Caco-2 (cell line): ENCODE results near the gene RALGAPA2. TPM values are rescaled to one million over a fixed set of nuclear protein-coding genes. Genes with fewer than 3 reads are reported as not detected.

ENCODE experiments used
- BruUV-seq: library from RNA; stranded (reverse); fragments of 400-500 nt; replicated peaks from 2 replicates; lab custom pipeline; 2021; lab: Mats Ljungman, UMichigan
- CTCF ChIA-PET: fragments of 300-600 bp; sonication (Branson Sonifier 250); formaldehyde crosslinking; loops from one replicate; lab custom pipeline; 2022; ENCODE audit warnings: antibody characterized with exemption; lab: Charles Lee
- POLR2A ChIA-PET: fragments of 300-600 bp; sonication (Branson Sonifier 250); formaldehyde crosslinking; loops from one replicate; lab custom pipeline; 2022; ENCODE audit warnings: antibody characterized with exemption; lab: Charles Lee
- DNase-seq, 2 experiments: peaks; one replicate each; pipeline versions ENCODE4 v3.0.0 to v3.0.0-alpha.2; 2020 to 2022
- H3K27me3 ChIP-seq: replicated peaks from 2 replicates; pipeline ENCODE4 v1.6.0; 2011; ENCODE audit warnings: low read length; ENCODE audit not compliant: control insufficient read depth, insufficient read depth
- H3K36me3 ChIP-seq: 2 replicates; pipeline ENCODE4 v1.5.1; 2011; ENCODE audit warnings: low read length; ENCODE audit not compliant: control insufficient read depth, insufficient read depth
- H3K4me1 ChIP-seq: fragments of 250-450 bp; sonication (Bioruptor Pico); 2 replicates; pipeline ENCODE4 v1.5.1; 2020; ENCODE audit warnings: mild to moderate bottlenecking
- H3K4me3 ChIP-seq: 2 replicates; pipeline ENCODE4 v1.5.1; 2011; ENCODE audit warnings: low read depth, mild to moderate bottlenecking, control low read depth, low read length
- H3K9me3 ChIP-seq: fragments of 250-450 bp; sonication (Bioruptor Pico); 2 replicates; pipeline ENCODE4 v1.5.1; 2020; ENCODE audit warnings: mild to moderate bottlenecking, moderate library complexity
- H3K27ac Mint-ChIP-seq: one replicate; pipeline ENCODE4 v1.8.0; 2022; ENCODE audit warnings: mixed read lengths; ENCODE audit not compliant: unreplicated experiment
- H3K27me3 Mint-ChIP-seq: one replicate; pipeline ENCODE4 v1.8.0; 2022; ENCODE audit warnings: mixed read lengths; ENCODE audit not compliant: insufficient read depth, unreplicated experiment
- H3K36me3 Mint-ChIP-seq: one replicate; pipeline ENCODE4 v1.8.0; 2022; ENCODE audit warnings: mild to moderate bottlenecking, mixed read lengths; ENCODE audit not compliant: insufficient read depth, unreplicated experiment
- H3K4me1 Mint-ChIP-seq: one replicate; pipeline ENCODE4 v1.8.0; 2022; ENCODE audit warnings: low read depth, mixed read lengths; ENCODE audit not compliant: unreplicated experiment
- H3K4me3 Mint-ChIP-seq: one replicate; pipeline ENCODE4 v1.8.0; 2022; ENCODE audit warnings: mild to moderate bottlenecking, moderate library complexity, mixed read lengths; ENCODE audit not compliant: unreplicated experiment
- H3K9me3 Mint-ChIP-seq: one replicate; pipeline ENCODE4 v1.8.0; 2022; ENCODE audit warnings: mixed read lengths; ENCODE audit not compliant: unreplicated experiment
- intact Hi-C: fragments of 100-400 bp; cut with micrococcal nuclease; formaldehyde crosslinking; loops from one replicate; pipeline ENCODE4 v1.10.0; 2022; ENCODE audit not compliant: unreplicated experiment
- total RNA-seq: library from RNA; stranded (reverse); gene quantifications from 2 replicates; pipeline ENCODE4 v1.2.3, GENCODE V29; 2022
- TF ChIP-seq, protein P1 (sequence below), 2 experiments: fragments of 200-600 bp in 1 of 2; IDR thresholded peaks; 1 replicate in 1 of 2; 2 replicates in 1 of 2; pipeline versions ENCODE4 v1.5.1 to v1.8.0; 2011 to 2022; ENCODE audit warnings: antibody characterized with exemption in 1 of 2, control low read depth in 1 of 2, inconsistent platforms in 1 of 2, low read depth in 1 of 2, low read length in 1 of 2, mild to moderate bottlenecking in 1 of 2, moderate library complexity in 1 of 2; ENCODE audit not compliant: insufficient read depth in 1 of 2, severe bottlenecking in 1 of 2, unreplicated experiment in 1 of 2

The RALGAPA2 gene
- total RNA-seq, 1 experiment from 2014 or later = 17.3 TPM

GRCh38 chr20:20437314-20437713 lies 275.1 kb downstream of the RALGAPA2 start:
- ChIA-PET CTCF (no interaction called here), POLR2A (no interaction called here)
- Mint-ChIP-seq H3K4me1 (no peaks in the 10 kb centered on the region), H3K27me3 (no peaks in the 10 kb centered on the region), H3K4me3 (no peak overlapping the region), H3K27ac (no peak overlapping the region), H3K36me3 (no peaks in the 10 kb centered on the region), H3K9me3 (no peaks in the 10 kb centered on the region)
- intact Hi-C loops = no loop called here
- BruUV-seq = no TSS peak
- no peaks in the 10 kb centered on the region for H3K36me3 ChIP-seq
- H3K4me1 ChIP-seq = no peaks in the 10 kb centered on the region
- no peak for DNase-seq
- H3K4me3 ChIP-seq = no peak overlapping the region
- no peaks in the 10 kb centered on the region for H3K9me3 ChIP-seq
- no peaks in the 10 kb centered on the region for H3K27me3 ChIP-seq
- TF ChIP-seq, protein P1, sequence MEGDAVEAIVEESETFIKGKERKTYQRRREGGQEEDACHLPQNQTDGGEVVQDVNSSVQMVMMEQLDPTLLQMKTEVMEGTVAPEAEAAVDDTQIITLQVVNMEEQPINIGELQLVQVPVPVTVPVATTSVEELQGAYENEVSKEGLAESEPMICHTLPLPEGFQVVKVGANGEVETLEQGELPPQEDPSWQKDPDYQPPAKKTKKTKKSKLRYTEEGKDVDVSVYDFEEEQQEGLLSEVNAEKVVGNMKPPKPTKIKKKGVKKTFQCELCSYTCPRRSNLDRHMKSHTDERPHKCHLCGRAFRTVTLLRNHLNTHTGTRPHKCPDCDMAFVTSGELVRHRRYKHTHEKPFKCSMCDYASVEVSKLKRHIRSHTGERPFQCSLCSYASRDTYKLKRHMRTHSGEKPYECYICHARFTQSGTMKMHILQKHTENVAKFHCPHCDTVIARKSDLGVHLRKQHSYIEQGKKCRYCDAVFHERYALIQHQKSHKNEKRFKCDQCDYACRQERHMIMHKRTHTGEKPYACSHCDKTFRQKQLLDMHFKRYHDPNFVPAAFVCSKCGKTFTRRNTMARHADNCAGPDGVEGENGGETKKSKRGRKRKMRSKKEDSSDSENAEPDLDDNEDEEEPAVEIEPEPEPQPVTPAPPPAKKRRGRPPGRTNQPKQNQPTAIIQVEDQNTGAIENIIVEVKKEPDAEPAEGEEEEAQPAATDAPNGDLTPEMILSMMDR (IDR thresholded peaks at IDR 0.05; ENCODE audit: insufficient read depth in 1 of 2, low read depth in 1 of 2, low read length in 1 of 2, severe bottlenecking in 1 of 2, unreplicated experiment in 1 of 2) = no peak

GRCh38 chr20:20436689-20437088 lies 275.8 kb downstream of the RALGAPA2 start:
- TF ChIP-seq, protein P1 (IDR thresholded peaks at IDR 0.05; ENCODE audit: insufficient read depth in 1 of 2, low read depth in 1 of 2, low read length in 1 of 2, severe bottlenecking in 1 of 2, unreplicated experiment in 1 of 2) = no peak
- H3K9me3 Mint-ChIP-seq = no peaks in the 10 kb centered on the region
- no peak overlapping the region for H3K4me3 ChIP-seq
- H3K27me3 Mint-ChIP-seq = no peaks in the 10 kb centered on the region
- H3K4me3 Mint-ChIP-seq = no peak overlapping the region
- intact Hi-C loops = no loop called here
- ChIA-PET POLR2A (no interaction called here), CTCF (interaction anchor here (1.0 kb wide), 1 partner anchor 157 kb away, joined by 3 read pairs; no protein-coding TSS in a partner anchor)
- no peaks in the 10 kb centered on the region for H3K27me3 ChIP-seq
- no peaks in the 10 kb centered on the region for H3K36me3 Mint-ChIP-seq
- H3K36me3 ChIP-seq = no peaks in the 10 kb centered on the region
- H3K4me1 Mint-ChIP-seq = no peaks in the 10 kb centered on the region
- H3K9me3 ChIP-seq = no peaks in the 10 kb centered on the region
- no TSS peak for BruUV-seq
- no peak for DNase-seq
- H3K4me1 ChIP-seq = no peaks in the 10 kb centered on the region
- no peak overlapping the region for H3K27ac Mint-ChIP-seq

DNA sequence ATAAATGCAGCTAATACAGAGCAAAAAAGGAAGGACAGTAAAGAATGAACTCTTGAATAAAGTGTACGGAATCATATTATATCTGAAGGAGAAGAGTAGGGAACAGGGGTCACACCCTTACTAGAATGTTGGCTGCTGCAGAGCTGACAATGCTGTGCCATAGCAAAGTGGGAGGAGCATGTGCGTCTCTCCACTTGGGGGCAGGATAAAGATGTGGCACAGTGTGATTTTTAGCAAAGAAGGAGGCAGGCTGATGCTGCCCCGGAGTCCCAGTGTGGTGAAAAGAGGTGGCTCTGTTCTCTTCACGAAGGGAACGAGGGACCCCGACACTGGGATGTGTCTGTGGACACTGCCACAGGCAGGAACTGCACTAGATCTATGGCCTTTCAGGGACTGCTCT lies 277.0 kb downstream of the RALGAPA2 start:
- H3K4me1 Mint-ChIP-seq = no peaks in the 10 kb centered on the region
- TF ChIP-seq, protein P1 (IDR thresholded peaks at IDR 0.05; ENCODE audit: insufficient read depth in 1 of 2, low read depth in 1 of 2, low read length in 1 of 2, severe bottlenecking in 1 of 2, unreplicated experiment in 1 of 2) = no peak
- no peak overlapping the region for H3K27ac Mint-ChIP-seq
- H3K4me3 Mint-ChIP-seq = no peak overlapping the region
- ChIA-PET POLR2A (no interaction called here), CTCF (interaction anchor here (1.0 kb wide), 1 partner anchor 158 kb away, joined by 3 read pairs; no protein-coding TSS in a partner anchor)
- H3K27me3 Mint-ChIP-seq = no peaks in the 10 kb centered on the region
- no TSS peak for BruUV-seq
- DNase-seq = no peak
- intact Hi-C loops = no loop called here
- Histone ChIP-seq H3K9me3 (no peaks in the 10 kb centered on the region), H3K4me3 (no peak overlapping the region), H3K36me3 (no peaks in the 10 kb centered on the region), H3K4me1 (no peaks in the 10 kb centered on the region), H3K27me3 (no peaks in the 10 kb centered on the region)
- H3K9me3 Mint-ChIP-seq = no peaks in the 10 kb centered on the region
- H3K36me3 Mint-ChIP-seq = no peaks in the 10 kb centered on the region
